DMS 273 (cell line): ENCODE results near the gene ARHGAP30.
A peak's percentile ranks its signal among the peaks of the same experiment; 100 is the strongest.
"Not testable (repeated sequence)": the region's sequence is repeated elsewhere in the genome, so short reads cannot be mapped to it uniquely, and the experiment has no call there.

Experiments used
- DNase-seq: peaks from one replicate; lab custom pipeline; 2025; ENCODE audit not compliant: unreplicated experiment; lab: John Stamatoyannopoulos, UW

Gene ARHGAP30

GRCh38 chr1:161045736-161046604, 23.7 kb downstream of the ARHGAP30 start, which contains the start of gene USF1:
TSS of gene USF1 (minus strand) at chr1:161045977. CDS start at chr1:161043275, 2,702 bp downstream.
- peak; percentile 98 for DNase-seq

DNA sequence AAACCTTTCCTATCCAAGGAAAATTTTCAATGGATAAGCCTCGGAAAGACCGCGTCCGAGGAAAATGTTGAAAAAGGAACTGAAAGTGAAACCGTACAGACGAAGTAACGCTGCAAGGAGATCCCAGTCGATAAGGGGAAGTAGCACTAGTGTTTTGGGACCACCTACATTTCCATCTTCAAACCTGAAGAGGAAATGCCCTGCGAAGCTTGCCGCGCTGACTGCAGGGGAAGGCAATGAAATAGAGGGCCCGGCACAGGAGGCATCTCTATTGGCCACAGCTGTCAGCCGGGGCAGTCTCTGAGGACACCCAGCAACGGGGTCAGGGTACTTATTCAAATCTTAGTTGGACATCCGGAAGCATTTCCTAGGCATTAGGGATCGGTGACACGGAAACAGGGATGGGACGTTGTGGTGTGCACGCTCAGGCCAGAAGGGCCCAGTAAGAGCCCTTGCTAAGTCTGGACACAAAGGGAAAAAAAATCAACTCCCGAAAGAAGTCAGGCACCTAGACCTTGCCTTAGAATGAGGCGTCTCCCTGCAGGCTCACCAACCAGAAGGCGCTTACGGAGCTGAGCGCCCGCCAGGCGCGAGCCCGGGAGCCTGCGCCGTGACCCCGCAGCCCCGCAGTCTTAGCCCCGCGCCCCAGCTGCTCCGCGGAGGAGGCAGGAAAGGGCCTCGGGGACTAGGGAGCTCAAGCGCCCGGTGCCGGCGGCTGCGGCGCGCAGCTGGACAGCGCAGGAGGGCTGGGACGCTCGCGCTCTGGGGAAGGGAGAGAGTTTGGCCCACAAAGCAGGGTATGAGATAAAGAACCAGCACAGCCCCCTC, 24.6 kb downstream of the ARHGAP30 start:
- DNase-seq: peak; percentile 88

- DNase-seq: no peak
Observed at GRCh38 chr1:161044535-161044907, 25.2 kb downstream of the ARHGAP30 start.

GRCh38 chr1:161039546-161039945, 30.1 kb downstream of the ARHGAP30 start:
- no peak for DNase-seq

GRCh38 chr1:161039154-161039545, 30.5 kb downstream of the ARHGAP30 start:
- no peak for DNase-seq

DNA sequence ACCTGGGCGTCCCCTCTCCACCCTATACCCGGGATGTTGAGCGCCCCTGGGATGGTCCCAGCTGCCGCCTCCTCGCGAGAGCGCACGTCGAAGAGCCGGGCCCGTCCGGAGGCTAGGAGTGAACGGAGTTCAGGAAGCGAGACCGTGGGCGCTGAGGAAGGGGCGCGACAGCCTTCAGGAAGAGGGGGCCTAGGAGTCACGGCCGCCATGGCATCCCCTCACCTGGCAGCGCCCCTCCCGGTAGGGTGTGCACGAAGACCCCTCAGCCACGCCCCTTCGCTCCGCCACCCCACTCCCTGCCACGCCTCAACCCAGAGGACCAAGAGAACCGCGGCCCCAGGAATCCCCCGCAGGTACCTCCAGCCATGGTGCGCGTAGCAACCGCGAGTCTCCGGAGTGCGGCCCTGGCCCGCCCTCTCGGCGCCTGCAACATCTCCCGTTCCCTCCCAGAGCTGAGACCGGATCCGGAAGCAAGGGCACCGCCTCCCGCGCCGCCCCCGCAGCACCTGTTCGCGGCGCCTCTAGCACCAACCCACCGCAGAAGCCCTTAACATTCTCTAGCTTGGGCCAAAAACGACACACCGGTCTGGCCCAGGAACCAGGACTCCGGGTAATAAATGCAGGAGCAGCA, 31.1 kb downstream of the ARHGAP30 start, which contains the start of gene TSTD1:
Gene TSTD1, minus strand, starts transcription at position 442 of the 631 bp plus-strand sequence. Its CDS starts 75 bp downstream, at position 367.
- peak; percentile 93 for DNase-seq

DNA sequence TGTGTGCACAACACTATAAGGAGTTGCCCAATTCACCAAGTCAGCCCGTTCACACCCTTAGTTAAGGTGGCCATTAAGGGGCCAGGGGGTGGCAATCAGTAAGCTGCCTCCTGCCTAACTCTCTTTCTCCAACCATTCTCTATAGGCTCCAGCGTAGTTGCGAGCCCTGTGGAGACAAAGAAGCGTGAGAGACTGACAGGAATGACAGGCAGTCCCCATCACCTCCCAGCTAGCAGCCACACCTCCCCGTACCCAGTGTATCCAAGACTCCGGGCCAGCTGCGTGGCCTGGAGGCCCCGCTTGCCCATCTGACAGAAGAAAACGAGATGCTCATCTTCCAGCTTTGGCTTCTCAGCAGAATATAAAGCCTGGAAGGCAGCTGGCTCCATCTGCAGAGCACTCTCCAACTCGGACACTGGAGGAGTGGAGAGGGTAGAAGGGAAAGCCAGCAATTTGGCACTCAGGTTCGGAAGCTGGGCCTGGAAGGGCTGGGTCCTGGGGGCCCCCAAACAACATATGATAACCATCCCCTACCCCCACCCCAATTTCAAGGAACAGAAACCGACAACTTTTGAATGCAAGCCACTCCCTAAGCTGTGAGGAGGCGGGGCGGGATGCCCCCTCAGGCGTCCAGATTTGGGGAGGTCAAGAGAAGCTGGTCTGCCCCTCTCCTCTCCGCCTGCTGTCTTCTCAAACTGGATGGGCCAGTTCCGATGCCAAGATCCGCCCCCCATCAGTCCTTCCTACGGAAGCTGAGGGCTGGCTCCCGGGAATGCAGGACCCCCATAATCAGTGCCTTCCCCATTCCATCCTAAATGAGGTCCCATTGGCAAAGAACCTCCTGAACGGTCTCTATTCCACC, 31.8 kb downstream of the ARHGAP30 start:
- no peak for DNase-seq

GRCh38 chr1:161033751-161034150, 35.9 kb downstream of the ARHGAP30 start:
- no peak for DNase-seq

- no peak for DNase-seq
Observed at GRCh38 chr1:161032409-161032808, 37.3 kb downstream of the ARHGAP30 start.

- no peak for DNase-seq
Observed at GRCh38 chr1:161031874-161032273, 37.8 kb downstream of the ARHGAP30 start.

DNA sequence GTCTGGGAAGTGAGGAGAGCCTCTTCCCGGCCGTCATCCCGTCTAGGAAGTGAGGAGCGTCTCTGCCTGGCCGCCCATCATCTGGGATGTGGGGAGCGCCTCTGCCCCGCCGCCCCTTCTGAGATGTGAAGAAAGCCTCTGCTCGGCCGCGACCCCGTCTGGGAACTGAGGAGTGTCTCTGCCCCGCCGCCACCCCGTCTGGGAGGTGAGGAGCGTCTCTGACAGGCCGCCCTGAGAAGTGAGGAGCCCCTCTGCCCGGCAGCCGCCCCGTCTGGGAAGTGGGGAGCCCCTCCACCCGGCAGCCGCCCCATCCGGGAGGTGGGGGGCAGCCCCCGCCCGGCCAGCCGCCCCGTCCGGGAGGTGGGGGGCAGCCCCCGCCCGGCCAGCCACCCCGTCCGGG, 40.2 kb downstream of the ARHGAP30 start:
- DNase-seq: not testable (repeated sequence)

GRCh38 chr1:161026954-161027353, 42.7 kb downstream of the ARHGAP30 start:
- DNase-seq: not testable (repeated sequence)

GRCh38 chr1:161022432-161022831, 47.3 kb downstream of the ARHGAP30 start:
- DNase-seq: not testable (repeated sequence)

GRCh38 chr1:161021970-161022353, 47.7 kb downstream of the ARHGAP30 start:
- no peak for DNase-seq

- DNase-seq: peak; percentile 91
Observed at GRCh38 chr1:161021165-161021969, 48.3 kb downstream of the ARHGAP30 start.

GRCh38 chr1:161020509-161021164, 49.1 kb downstream of the ARHGAP30 start, which contains the start of gene F11R:
TSS of gene F11R (minus strand) at chr1:161021152. CDS start at chr1:161021073, 79 bp downstream.
- peak; percentile 71 for DNase-seq

DNA sequence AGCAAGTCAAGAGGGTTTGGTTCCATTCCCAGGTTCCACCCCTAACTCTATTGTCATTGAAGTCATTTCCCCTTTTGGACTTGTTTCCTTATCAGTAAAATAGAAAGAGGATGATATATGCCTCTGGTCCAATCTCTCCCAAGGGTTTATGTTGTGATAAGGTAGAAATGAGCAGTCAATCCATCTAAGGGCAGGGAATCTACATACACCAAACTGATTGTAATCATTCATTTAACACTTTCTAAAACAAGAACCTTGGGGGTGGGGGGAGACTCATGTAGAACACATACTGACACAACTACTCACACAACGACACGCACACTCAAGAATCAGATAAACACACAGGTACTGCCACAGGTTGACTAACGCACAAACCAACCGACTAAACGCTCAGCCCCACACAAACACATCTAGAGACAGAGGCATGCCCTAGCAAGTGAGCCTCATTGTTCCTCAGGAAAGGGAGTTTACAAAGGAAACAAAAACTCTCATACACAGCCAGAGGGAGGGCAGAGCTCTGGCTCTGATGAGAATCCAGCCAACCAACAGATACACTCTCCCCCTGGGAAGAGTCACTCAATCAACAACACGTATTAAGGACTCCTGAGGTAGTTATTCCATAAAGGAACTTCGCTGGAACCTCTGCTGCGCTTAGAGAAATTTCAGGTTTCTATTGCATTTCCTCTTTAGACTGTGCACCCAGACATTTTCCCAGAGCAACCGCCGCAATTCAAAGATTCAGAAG, 49.8 kb downstream of the ARHGAP30 start:
- DNase-seq: no peak

DNA sequence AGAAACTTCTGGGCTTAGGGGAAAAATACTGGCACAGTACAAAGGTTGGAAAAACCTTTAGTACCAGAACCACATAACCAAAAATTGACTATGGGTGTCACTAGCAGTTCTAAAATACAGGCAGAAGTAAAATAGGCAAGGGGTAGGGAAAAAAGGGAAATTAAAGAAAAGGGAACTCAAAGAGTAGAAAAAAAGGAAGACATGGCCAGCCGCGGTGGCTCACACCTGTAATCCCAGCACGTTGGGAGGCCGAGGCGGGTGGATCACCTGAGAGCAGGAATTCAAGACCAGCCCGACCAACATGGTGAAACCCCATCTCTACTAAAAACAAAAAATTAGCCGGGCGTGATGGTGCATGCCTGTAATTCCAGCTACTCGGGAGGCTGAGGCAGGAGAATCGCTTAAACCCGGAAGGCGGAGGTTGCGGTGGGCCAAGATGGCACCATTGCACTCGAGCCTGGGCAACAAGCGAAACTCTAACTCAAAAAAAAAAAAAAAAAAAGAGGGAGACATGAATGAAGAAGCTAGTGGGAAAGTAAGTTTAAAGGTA, 50.5 kb downstream of the ARHGAP30 start:
- DNase-seq: not testable (repeated sequence)
